BJ (cell line): ENCODE measurements around the gene MEIS1. TPM values are rescaled to one million over a fixed set of nuclear protein-coding genes. Genes with fewer than 3 reads are reported as not detected.

ENCODE experiments used
- CTCF ChIA-PET: fragments of 350-600 bp; formaldehyde crosslinking; extraction: SDS; loops from one replicate; lab custom pipeline; 2021; ENCODE audit warnings: antibody characterized with exemption, inconsistent platforms; lab: Yijun Ruan, JAX
- POLR2A ChIA-PET: fragments of 300-600 bp; sonication (Branson Sonifier 250); formaldehyde crosslinking; extraction: SDS; loops from one replicate; lab custom pipeline; 2021; ENCODE audit warnings: antibody characterized with exemption; lab: Charles Lee
- DNase-seq: peaks from one replicate; pipeline ENCODE4 v3.0.0-alpha.2; 2011; ENCODE audit warnings: low read depth
- H3K27me3 ChIP-seq: 2 replicates; pipeline ENCODE4 v1.6.0; 2011; ENCODE audit warnings: low read length; ENCODE audit not compliant: control insufficient read depth, insufficient read depth
- H3K36me3 ChIP-seq: 2 replicates; pipeline ENCODE4 v1.5.1; 2011; ENCODE audit warnings: low read length; ENCODE audit not compliant: control insufficient read depth, insufficient read depth
- H3K4me3 ChIP-seq: 2 replicates; pipeline ENCODE4 v1.5.1; 2011; ENCODE audit warnings: low read depth, mild to moderate bottlenecking, control low read depth, low read length
- CTCF ChIP-seq: IDR thresholded peaks from 2 replicates; pipeline ENCODE4 v1.5.1; 2011; ENCODE audit warnings: low read depth, mild to moderate bottlenecking, control low read depth, inconsistent platforms, low read length, moderate library complexity; ENCODE audit not compliant: insufficient read depth
- polyA plus RNA-seq: library from polyadenylated mRNA; depleted of rRNA; stranded (reverse); fragments of >200 nt; gene quantifications from 2 replicates; pipeline ENCODE4 v1.2.3, GENCODE V29; 2011

The MEIS1 gene
- polyA plus RNA-seq, 1 experiment, result 65.7 TPM

DNA sequence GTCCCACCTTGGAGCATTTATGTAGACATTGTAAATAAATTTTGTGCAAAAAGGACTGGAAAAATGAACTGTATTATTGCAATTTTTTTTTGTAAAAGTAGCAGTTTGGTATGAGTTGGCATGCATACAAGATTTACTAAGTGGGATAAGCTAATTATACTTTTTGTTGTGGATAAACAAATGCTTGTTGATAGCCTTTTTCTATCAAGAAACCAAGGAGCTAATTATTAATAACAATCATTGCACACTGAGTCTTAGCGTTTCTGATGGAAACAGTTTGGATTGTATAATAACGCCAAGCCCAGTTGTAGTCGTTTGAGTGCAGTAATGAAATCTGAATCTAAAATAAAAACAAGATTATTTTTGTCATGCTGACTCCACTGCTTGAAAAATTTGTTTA is 137.5 kb downstream of the MEIS1 start:
- no peak for TF ChIP-seq CTCF
- ChIA-PET CTCF (interaction anchor here (1.0 to 2.0 kb wide), 3 partner anchors 39 to 143 kb away, joined by 3 to 7 read pairs (median 3); no protein-coding TSS in a partner anchor), POLR2A (no interaction called here)

DNA sequence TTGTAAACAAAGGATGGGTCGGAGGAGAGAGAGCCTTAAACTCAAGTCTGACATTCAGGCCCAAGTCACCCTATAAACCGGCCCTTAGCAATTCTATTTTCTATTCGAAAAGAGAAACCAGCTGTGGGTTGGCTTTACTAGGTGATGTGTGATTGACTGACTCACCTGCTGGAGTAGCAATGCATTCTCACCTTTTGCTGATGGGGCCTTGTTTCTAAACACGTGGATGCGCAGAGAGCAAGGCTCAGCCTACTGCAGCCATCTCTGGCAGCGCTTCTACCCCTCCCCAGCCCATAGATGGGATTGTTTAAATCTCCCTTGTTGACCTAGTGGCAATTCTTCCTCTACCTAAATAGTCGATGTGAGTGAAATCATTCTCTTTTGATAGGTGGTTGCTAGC is 138.5 kb downstream of the MEIS1 start:
- TF ChIP-seq CTCF, result no peak
- Histone ChIP-seq H3K27me3 (no peaks in the 10 kb centered on the region), H3K36me3 (peaks cover 8% of the 10 kb centered on the region), H3K4me3 (no peak overlapping the region)
- CTCF ChIA-PET, result interaction anchor here (2.0 kb wide), 1 partner anchor 145 kb away, joined by 7 read pairs; no protein-coding TSS in a partner anchor
- POLR2A ChIA-PET, result interaction anchor here (0.6 kb wide), 1 partner anchor 1203 kb away, joined by 3 read pairs; no protein-coding TSS in a partner anchor
- no peak for DNase-seq

More for the DNA sequence above, 137.5 kb downstream of the MEIS1 start:
- peaks cover 8% of the 10 kb centered on the region for H3K36me3 ChIP-seq
- H3K4me3 ChIP-seq, result no peak overlapping the region
- no peaks in the 10 kb centered on the region for H3K27me3 ChIP-seq
- no peak for DNase-seq

DNA sequence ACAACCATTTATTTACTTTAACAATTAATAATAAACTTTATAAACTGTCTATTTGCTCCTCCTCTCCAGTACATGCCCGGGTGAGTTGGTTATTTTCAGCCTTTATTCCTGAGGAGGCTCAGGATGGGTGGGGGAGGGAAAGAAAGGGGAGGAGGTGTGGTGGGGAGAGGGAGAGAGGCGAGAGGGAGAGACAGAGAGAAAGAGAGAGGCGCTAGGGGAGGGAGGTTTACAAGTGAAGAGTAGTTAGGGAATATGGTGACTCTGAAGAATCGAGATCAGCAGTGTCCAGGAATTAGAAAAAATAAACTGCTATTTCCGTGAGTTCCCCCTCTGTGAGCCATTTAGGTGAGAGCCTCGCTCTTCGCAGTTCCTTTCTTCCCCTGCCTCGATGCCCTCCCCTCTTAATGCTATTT is 138.9 kb downstream of the MEIS1 start:
- CTCF ChIA-PET, result interaction anchor here (2.0 kb wide), 1 partner anchor 145 kb away, joined by 7 read pairs; no protein-coding TSS in a partner anchor

GRCh38 chr2:66574701-66575624 is 140.0 kb downstream of the MEIS1 start:
- Histone ChIP-seq H3K36me3 (peaks cover 5% of the 10 kb centered on the region), H3K27me3 (no peaks in the 10 kb centered on the region), H3K4me3 (peak overlapping the region; percentile 55)
- TF ChIP-seq CTCF, result peak; percentile 59
- DNase-seq, result no peak
- CTCF ChIA-PET, result interaction anchor here (0.7 to 3.4 kb wide), 8 partner anchors 124 to 742 kb away, joined by 3 to 22 read pairs (median 6); partner anchors contain the start of gene MEIS1
- POLR2A ChIA-PET, result interaction anchor here (0.8 kb wide), 1 partner anchor 935 kb away, joined by 7 read pairs; no protein-coding TSS in a partner anchor

More for the DNA sequence above, 138.9 kb downstream of the MEIS1 start:
- peaks cover 5% of the 10 kb centered on the region for H3K36me3 ChIP-seq
- POLR2A ChIA-PET, result no interaction called here
- peak overlapping the region; percentile 6; the same call in 1 of the 2 replicates for H3K4me3 ChIP-seq
- no peak for DNase-seq
- no peaks in the 10 kb centered on the region for H3K27me3 ChIP-seq
- TF ChIP-seq CTCF, result no peak
